WTC11 (cell line): ENCODE measurements around the gene CTNND1. TPM values are rescaled to one million over a fixed set of nuclear protein-coding genes. Genes with fewer than 3 reads are reported as not detected.
A peak's percentile ranks its signal among the peaks of the same experiment; 100 is the strongest.

Source experiments
- ATF1 ChIP-seq: sonication (generic); formaldehyde crosslinking; IDR thresholded peaks from 2 replicates; pipeline ENCODE4 v1.8.1; 2023; ENCODE audit warnings: mild to moderate bottlenecking, moderate library complexity, missing genetic modification reagents
- CREB1 ChIP-seq: sonication (generic); formaldehyde crosslinking; IDR thresholded peaks from 2 replicates; pipeline ENCODE4 v1.8.0; 2023; ENCODE audit warnings: mild to moderate bottlenecking, missing genetic modification reagents
- CTCF ChIP-seq: fragments of 200-600 bp; IDR thresholded peaks from 2 replicates; pipeline ENCODE4 v1.8.0; 2022; ENCODE audit warnings: antibody characterized with exemption
- EMX1 ChIP-seq: fragments of 250-450 bp; sonication (Bioruptor Pico); IDR thresholded peaks from 2 replicates; pipeline ENCODE4 v1.8.0; 2021; ENCODE audit warnings: mild to moderate bottlenecking
- GTF2I ChIP-seq: fragments of 250-450 bp; sonication (Bioruptor Pico); conservative IDR thresholded peaks from 2 replicates; pipeline ENCODE4 v1.4.0; 2021; ENCODE audit warnings: mild to moderate bottlenecking
- IRF2 ChIP-seq: sonication (generic); formaldehyde crosslinking; IDR thresholded peaks from 2 replicates; pipeline ENCODE4 v1.8.0; 2022; ENCODE audit warnings: low read depth, missing genetic modification reagents, borderline replicate concordance
- JUN ChIP-seq: sonication (generic); formaldehyde crosslinking; IDR thresholded peaks from 2 replicates; pipeline ENCODE4 v1.8.0; 2023; ENCODE audit warnings: mild to moderate bottlenecking, missing genetic modification reagents
- NR2C2 ChIP-seq: sonication (generic); formaldehyde crosslinking; IDR thresholded peaks from 2 replicates; pipeline ENCODE4 v1.8.0; 2022; ENCODE audit warnings: mild to moderate bottlenecking, missing genetic modification reagents
- NR3C1 ChIP-seq: sonication (generic); formaldehyde crosslinking; conservative IDR thresholded peaks from 2 replicates; pipeline ENCODE4 v1.8.1; 2023; ENCODE audit warnings: low read depth, mild to moderate bottlenecking, missing genetic modification reagents
- SMAD4 ChIP-seq: sonication (generic); formaldehyde crosslinking; IDR thresholded peaks from 2 replicates; pipeline ENCODE4 v1.8.0; 2022; ENCODE audit warnings: mild to moderate bottlenecking, missing genetic modification reagents
- TCF7 ChIP-seq: sonication (generic); formaldehyde crosslinking; IDR thresholded peaks from 2 replicates; pipeline ENCODE4 v1.8.0; 2022; ENCODE audit warnings: mild to moderate bottlenecking, low read depth, missing genetic modification reagents, moderate library complexity
- ZNF232 ChIP-seq: sonication (generic); formaldehyde crosslinking; IDR thresholded peaks from 2 replicates; pipeline ENCODE4 v1.8.0; 2022; ENCODE audit warnings: mild to moderate bottlenecking, missing genetic modification reagents
- ZNF263 ChIP-seq: sonication (generic); formaldehyde crosslinking; IDR thresholded peaks from 2 replicates; pipeline ENCODE4 v1.8.1; 2022; ENCODE audit warnings: low read depth, mild to moderate bottlenecking, moderate library complexity, missing genetic modification reagents
- ZNF317 ChIP-seq: sonication (generic); formaldehyde crosslinking; IDR thresholded peaks from 2 replicates; pipeline ENCODE4 v1.8.1; 2023; ENCODE audit warnings: low read depth, mild to moderate bottlenecking, moderate library complexity, missing genetic modification reagents, borderline replicate concordance
- ZNF396 ChIP-seq: fragments of 250-450 bp; sonication (Bioruptor Pico); IDR thresholded peaks from 2 replicates; pipeline ENCODE4 v1.8.0; 2021; ENCODE audit warnings: mild to moderate bottlenecking, moderate library complexity, borderline replicate concordance
- ZNF416 ChIP-seq: fragments of 250-450 bp; sonication (Bioruptor Pico); IDR thresholded peaks from 2 replicates; pipeline ENCODE4 v1.9.0; 2021; ENCODE audit warnings: mild to moderate bottlenecking, inconsistent platforms
- ZNF532 ChIP-seq: fragments of 250-450 bp; sonication (Bioruptor Pico); IDR thresholded peaks from 2 replicates; pipeline ENCODE4 v1.9.0; 2021; ENCODE audit warnings: mild to moderate bottlenecking, borderline replicate concordance
- total RNA-seq: library from RNA; stranded (reverse); gene quantifications from 3 replicates; pipeline ENCODE4 v1.2.3, GENCODE V29; 2021
- TF ChIP-seq, protein P1 (sequence below): fragments of 250-450 bp; sonication (Bioruptor Pico); conservative IDR thresholded peaks from 2 replicates; pipeline ENCODE4 v1.9.0; 2021; ENCODE audit warnings: mild to moderate bottlenecking
- TF ChIP-seq, protein P2 (sequence below): sonication (generic); formaldehyde crosslinking; IDR thresholded peaks from 2 replicates; pipeline ENCODE4 v1.8.0; 2022; ENCODE audit warnings: mild to moderate bottlenecking, missing genetic modification reagents
- TF ChIP-seq, protein P3 (sequence below): sonication (generic); formaldehyde crosslinking; IDR thresholded peaks from 2 replicates; pipeline ENCODE4 v1.8.1; 2023; ENCODE audit warnings: mild to moderate bottlenecking, missing genetic modification reagents
- TF ChIP-seq, protein P4 (sequence below): sonication (generic); formaldehyde crosslinking; IDR thresholded peaks from 2 replicates; pipeline ENCODE4 v1.8.1; 2023; ENCODE audit warnings: mild to moderate bottlenecking, missing genetic modification reagents
- TF ChIP-seq, protein P5 (sequence below): sonication (generic); formaldehyde crosslinking; IDR thresholded peaks from 2 replicates; pipeline ENCODE4 v1.8.1; 2022; ENCODE audit warnings: mild to moderate bottlenecking, missing genetic modification reagents, moderate library complexity, borderline replicate concordance
- TF ChIP-seq, protein P6 (sequence below): sonication (generic); formaldehyde crosslinking; IDR thresholded peaks from 2 replicates; pipeline ENCODE4 v1.8.0; 2022; ENCODE audit warnings: mild to moderate bottlenecking, missing genetic modification reagents

CTNND1 gene
- total RNA-seq, 1 experiment from 2014 or later: 165 TPM

DNA sequence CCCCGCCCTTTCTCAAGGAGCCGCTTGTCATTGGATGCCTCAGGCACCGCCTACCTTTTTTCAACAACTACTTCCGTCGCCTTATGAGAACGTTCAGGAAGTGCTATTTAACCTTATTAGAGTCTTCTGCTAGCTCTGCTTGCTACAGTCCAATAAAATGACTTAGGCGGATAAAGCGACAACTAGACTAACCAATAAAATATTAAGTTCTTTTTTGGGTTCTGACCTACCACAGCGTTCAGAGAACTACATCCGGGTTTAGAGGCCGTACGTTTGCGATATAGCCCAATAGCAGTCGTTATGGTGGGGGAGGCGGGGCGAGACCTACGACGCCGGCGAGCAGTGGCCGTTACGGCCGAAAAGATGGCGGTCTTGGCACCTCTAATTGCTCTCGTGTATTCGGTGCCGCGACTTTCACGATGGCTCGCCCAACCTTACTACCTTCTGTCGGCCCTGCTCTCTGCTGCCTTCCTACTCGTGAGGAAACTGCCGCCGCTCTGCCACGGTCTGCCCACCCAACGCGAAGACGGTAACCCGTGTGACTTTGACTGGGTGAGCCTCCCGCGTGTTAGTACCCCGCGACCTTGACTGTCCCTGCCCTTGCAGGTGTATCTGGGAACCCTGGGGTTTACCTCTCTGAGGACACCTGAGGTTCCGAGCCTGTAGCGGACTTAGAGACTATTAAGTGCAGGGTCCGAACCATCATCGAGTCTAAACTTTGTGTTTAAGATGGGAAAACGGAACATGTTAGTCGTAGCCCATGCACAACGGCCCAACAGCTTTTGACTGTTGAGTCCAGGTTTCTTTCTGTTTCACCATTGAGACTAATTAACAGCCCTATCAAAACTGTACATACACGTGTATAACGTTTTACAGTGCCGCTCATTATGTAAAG is 49.1 kb upstream of the CTNND1 start, which contains the start of gene TMX2 (continued):
- TF ChIP-seq CREB1 (CRISPR knock-in tag) (no peak), ZNF317 (no peak), GTF2I (CRISPR knock-in tag) (no peak), EMX1 (no peak), TCF7 (CRISPR knock-in tag) (no peak), JUN (CRISPR knock-in tag) (peak; percentile 84; the same call in 1 of the 2 replicates), NR2C2 (peak; percentile 71; the same call in 1 of the 2 replicates), ZNF232 (no peak), ATF1 (no peak), IRF2 (no peak), ZNF532 (CRISPR knock-in tag) (no peak), CTCF (no peak), ZNF263 (CRISPR knock-in tag) (no peak), NR3C1 (CRISPR knock-in tag) (no peak), ZNF416 (no peak), ZNF396 (CRISPR knock-in tag) (no peak), SMAD4 (no peak)
- TF ChIP-seq, protein P1, sequence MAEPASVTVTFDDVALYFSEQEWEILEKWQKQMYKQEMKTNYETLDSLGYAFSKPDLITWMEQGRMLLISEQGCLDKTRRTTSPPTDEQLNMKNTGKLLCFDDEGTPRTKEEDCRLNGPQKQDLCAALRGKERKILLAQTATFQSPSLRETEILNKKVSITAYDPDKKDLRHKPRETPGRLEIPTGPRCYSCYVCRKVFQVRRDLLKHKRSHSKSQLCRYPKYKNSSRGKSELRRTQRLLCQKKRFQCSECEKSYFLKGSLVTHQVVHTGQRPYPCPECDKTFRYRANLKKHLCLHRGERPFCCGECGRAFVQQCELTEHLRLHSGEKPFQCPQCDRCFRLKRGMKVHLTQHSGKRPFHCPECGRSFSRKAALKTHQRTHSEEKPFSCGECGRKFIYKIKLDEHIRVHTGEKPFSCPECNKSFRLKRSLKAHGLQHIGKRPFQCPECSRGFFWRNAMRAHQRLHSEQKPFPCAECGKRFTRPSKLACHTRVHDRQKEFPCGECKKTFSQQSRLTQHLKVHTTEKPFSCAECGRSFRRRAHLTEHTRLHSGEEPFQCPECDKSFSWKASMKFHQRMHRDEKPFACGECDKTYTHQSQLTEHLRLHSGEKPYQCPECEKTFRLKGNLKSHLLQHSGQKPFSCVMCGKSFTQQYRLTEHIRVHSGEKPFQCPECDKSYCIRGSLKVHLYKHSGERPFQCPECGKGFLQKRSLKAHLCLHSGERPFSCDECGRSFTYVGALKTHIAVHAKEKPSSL (CRISPR knock-in tag): no peak
- TF ChIP-seq, protein P2, sequence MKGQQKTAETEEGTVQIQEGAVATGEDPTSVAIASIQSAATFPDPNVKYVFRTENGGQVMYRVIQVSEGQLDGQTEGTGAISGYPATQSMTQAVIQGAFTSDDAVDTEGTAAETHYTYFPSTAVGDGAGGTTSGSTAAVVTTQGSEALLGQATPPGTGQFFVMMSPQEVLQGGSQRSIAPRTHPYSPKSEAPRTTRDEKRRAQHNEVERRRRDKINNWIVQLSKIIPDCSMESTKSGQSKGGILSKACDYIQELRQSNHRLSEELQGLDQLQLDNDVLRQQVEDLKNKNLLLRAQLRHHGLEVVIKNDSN: peak; percentile 58; the same call in 1 of the 2 replicates
- TF ChIP-seq, protein P3, sequence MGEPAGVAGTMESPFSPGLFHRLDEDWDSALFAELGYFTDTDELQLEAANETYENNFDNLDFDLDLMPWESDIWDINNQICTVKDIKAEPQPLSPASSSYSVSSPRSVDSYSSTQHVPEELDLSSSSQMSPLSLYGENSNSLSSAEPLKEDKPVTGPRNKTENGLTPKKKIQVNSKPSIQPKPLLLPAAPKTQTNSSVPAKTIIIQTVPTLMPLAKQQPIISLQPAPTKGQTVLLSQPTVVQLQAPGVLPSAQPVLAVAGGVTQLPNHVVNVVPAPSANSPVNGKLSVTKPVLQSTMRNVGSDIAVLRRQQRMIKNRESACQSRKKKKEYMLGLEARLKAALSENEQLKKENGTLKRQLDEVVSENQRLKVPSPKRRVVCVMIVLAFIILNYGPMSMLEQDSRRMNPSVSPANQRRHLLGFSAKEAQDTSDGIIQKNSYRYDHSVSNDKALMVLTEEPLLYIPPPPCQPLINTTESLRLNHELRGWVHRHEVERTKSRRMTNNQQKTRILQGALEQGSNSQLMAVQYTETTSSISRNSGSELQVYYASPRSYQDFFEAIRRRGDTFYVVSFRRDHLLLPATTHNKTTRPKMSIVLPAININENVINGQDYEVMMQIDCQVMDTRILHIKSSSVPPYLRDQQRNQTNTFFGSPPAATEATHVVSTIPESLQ: no peak
- TF ChIP-seq, protein P4, sequence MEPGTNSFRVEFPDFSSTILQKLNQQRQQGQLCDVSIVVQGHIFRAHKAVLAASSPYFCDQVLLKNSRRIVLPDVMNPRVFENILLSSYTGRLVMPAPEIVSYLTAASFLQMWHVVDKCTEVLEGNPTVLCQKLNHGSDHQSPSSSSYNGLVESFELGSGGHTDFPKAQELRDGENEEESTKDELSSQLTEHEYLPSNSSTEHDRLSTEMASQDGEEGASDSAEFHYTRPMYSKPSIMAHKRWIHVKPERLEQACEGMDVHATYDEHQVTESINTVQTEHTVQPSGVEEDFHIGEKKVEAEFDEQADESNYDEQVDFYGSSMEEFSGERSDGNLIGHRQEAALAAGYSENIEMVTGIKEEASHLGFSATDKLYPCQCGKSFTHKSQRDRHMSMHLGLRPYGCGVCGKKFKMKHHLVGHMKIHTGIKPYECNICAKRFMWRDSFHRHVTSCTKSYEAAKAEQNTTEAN (CRISPR knock-in tag): 0 out of 2 replicates have a peak, but pooled peaks have one; percentile 22
- TF ChIP-seq, protein P5, sequence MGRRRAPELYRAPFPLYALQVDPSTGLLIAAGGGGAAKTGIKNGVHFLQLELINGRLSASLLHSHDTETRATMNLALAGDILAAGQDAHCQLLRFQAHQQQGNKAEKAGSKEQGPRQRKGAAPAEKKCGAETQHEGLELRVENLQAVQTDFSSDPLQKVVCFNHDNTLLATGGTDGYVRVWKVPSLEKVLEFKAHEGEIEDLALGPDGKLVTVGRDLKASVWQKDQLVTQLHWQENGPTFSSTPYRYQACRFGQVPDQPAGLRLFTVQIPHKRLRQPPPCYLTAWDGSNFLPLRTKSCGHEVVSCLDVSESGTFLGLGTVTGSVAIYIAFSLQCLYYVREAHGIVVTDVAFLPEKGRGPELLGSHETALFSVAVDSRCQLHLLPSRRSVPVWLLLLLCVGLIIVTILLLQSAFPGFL: no peak
- TF ChIP-seq, protein P6, sequence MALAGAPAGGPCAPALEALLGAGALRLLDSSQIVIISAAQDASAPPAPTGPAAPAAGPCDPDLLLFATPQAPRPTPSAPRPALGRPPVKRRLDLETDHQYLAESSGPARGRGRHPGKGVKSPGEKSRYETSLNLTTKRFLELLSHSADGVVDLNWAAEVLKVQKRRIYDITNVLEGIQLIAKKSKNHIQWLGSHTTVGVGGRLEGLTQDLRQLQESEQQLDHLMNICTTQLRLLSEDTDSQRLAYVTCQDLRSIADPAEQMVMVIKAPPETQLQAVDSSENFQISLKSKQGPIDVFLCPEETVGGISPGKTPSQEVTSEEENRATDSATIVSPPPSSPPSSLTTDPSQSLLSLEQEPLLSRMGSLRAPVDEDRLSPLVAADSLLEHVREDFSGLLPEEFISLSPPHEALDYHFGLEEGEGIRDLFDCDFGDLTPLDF (CRISPR knock-in tag): no peak
